SK-N-SH treated with all-trans-retinoic acid at 6 μM for 48 hours (cell line): ENCODE measurements around the gene DAB1.

Experiments used
- ATAC-seq: fragments of 200-7000 bp; cut with Tn5 transposase; 3 replicates; pipeline ENCODE4 v1.9.1; 2020; ENCODE audit warnings: mild to moderate bottlenecking, moderate library complexity
- ARNTL ChIP-seq: fragments of 450-650 bp; formaldehyde crosslinking; IDR thresholded peaks from 2 replicates; pipeline ENCODE4 v1.5.0; 2020; ENCODE audit warnings: low read depth, mild to moderate bottlenecking, moderate library complexity, borderline replicate concordance
- CREB5 ChIP-seq: fragments of 250-450 bp; sonication (Bioruptor Pico); IDR thresholded peaks from 2 replicates; pipeline ENCODE4 v1.5.1; 2020; ENCODE audit warnings: low read depth, mild to moderate bottlenecking, moderate library complexity
- CSRNP3 ChIP-seq: fragments of 250-450 bp; sonication (Bioruptor Pico); IDR thresholded peaks from 2 replicates; pipeline ENCODE4 v1.5.1; 2021; ENCODE audit warnings: mild to moderate bottlenecking, moderate library complexity
- ESRRG ChIP-seq: fragments of 250-450 bp; sonication (Bioruptor Pico); IDR thresholded peaks from 2 replicates; pipeline ENCODE4 v1.6.1; 2021; ENCODE audit warnings: mild to moderate bottlenecking
- GLIS3 ChIP-seq: fragments of 250-450 bp; sonication (Bioruptor Pico); IDR thresholded peaks from 2 replicates; pipeline ENCODE4 v1.5.0; 2020; ENCODE audit warnings: mild to moderate bottlenecking, moderate library complexity
- ISL1 ChIP-seq: fragments of 250-450 bp; sonication (Bioruptor Pico); IDR thresholded peaks from 2 replicates; pipeline ENCODE4 v2.1.2; 2022; ENCODE audit warnings: mild to moderate bottlenecking, moderate library complexity
- OSR1 ChIP-seq: fragments of 250-450 bp; sonication (Bioruptor Pico); IDR thresholded peaks from 2 replicates; pipeline ENCODE4 v1.8.0; 2022; ENCODE audit warnings: moderate library complexity, mild to moderate bottlenecking, inconsistent platforms
- PATZ1 ChIP-seq: fragments of 250-450 bp; sonication (Bioruptor Pico); IDR thresholded peaks from 2 replicates; pipeline ENCODE4 v1.8.0; 2020; ENCODE audit warnings: mild to moderate bottlenecking, moderate library complexity, borderline replicate concordance
- POU6F1 ChIP-seq: fragments of 250-450 bp; sonication (Bioruptor Pico); IDR thresholded peaks from 2 replicates; pipeline ENCODE4 v1.8.0; 2021; ENCODE audit warnings: low read depth, mild to moderate bottlenecking, moderate library complexity, borderline replicate concordance
- PPARA ChIP-seq: fragments of 250-450 bp; sonication (Bioruptor Pico); IDR thresholded peaks from 2 replicates; pipeline ENCODE4 v1.5.0; 2020; ENCODE audit warnings: mild to moderate bottlenecking, borderline replicate concordance
- RARB ChIP-seq: fragments of 250-450 bp; sonication (Bioruptor Pico); IDR thresholded peaks from 2 replicates; pipeline ENCODE4 v1.8.0; 2021; ENCODE audit warnings: mild to moderate bottlenecking, moderate library complexity
- SNAI2 ChIP-seq: fragments of 250-450 bp; sonication (Bioruptor Pico); IDR thresholded peaks from 2 replicates; pipeline ENCODE4 v1.5.0; 2020; ENCODE audit warnings: mild to moderate bottlenecking, moderate library complexity
- TCF4 ChIP-seq: fragments of 250-450 bp; sonication (Bioruptor Pico); IDR thresholded peaks from 2 replicates; pipeline ENCODE4 v1.8.0; 2021; ENCODE audit warnings: mild to moderate bottlenecking, moderate library complexity, borderline replicate concordance
- TOX ChIP-seq: fragments of 250-450 bp; sonication (Bioruptor Pico); IDR thresholded peaks from 2 replicates; pipeline ENCODE4 v1.8.0; 2021; ENCODE audit warnings: mild to moderate bottlenecking, moderate library complexity, borderline replicate concordance
- TSHZ2 ChIP-seq: fragments of 250-450 bp; sonication (Bioruptor Pico); IDR thresholded peaks from 2 replicates; pipeline ENCODE4 v1.5.0; 2020; ENCODE audit warnings: mild to moderate bottlenecking, moderate library complexity
- ZC3H10 ChIP-seq: fragments of 250-450 bp; sonication (Bioruptor Pico); IDR thresholded peaks from 2 replicates; pipeline ENCODE4 v1.5.1; 2021; ENCODE audit warnings: mild to moderate bottlenecking, moderate library complexity
- ZFP3 ChIP-seq: fragments of 250-450 bp; sonication (Bioruptor Pico); IDR thresholded peaks from 2 replicates; pipeline ENCODE4 v1.5.0; 2020; ENCODE audit warnings: mild to moderate bottlenecking, moderate library complexity
- ZFP30 ChIP-seq: fragments of 450-650 bp; formaldehyde crosslinking; IDR thresholded peaks from 2 replicates; pipeline ENCODE4 v1.5.0; 2022; ENCODE audit warnings: mild to moderate bottlenecking, moderate library complexity
- ZNF565 ChIP-seq: fragments of 450-650 bp; formaldehyde crosslinking; conservative IDR thresholded peaks from 2 replicates; pipeline ENCODE4 v1.5.0; 2020; ENCODE audit warnings: low read depth, mild to moderate bottlenecking, moderate library complexity
- ZNF70 ChIP-seq: fragments of 450-650 bp; formaldehyde crosslinking; IDR thresholded peaks from 2 replicates; pipeline ENCODE4 v1.5.0; 2020; ENCODE audit warnings: mild to moderate bottlenecking, moderate library complexity
- ZNF8 ChIP-seq: fragments of 450-650 bp; formaldehyde crosslinking; IDR thresholded peaks from 2 replicates; pipeline ENCODE4 v1.5.0; 2020; ENCODE audit warnings: mild to moderate bottlenecking, moderate library complexity

DAB1 gene

GRCh38 chr1:56986397-56986796, 437.5 kb downstream of the DAB1 start:
- TF ChIP-seq ESRRG (no peak), TCF4 (no peak), ZFP30 (CRISPR knock-in tag) (no peak), CSRNP3 (CRISPR knock-in tag) (no peak), RARB (CRISPR knock-in tag) (no peak), TOX (CRISPR knock-in tag) (no peak), ZC3H10 (CRISPR knock-in tag) (no peak), PATZ1 (CRISPR knock-in tag) (no peak), GLIS3 (no peak), TSHZ2 (CRISPR knock-in tag) (no peak), ZFP3 (CRISPR knock-in tag) (no peak), PPARA (CRISPR knock-in tag) (no peak), ARNTL (CRISPR knock-in tag) (no peak), ISL1 (CRISPR knock-in tag) (no peak), SNAI2 (no peak), ZNF8 (CRISPR knock-in tag) (no peak), ZNF70 (CRISPR knock-in tag) (no peak), OSR1 (CRISPR knock-in tag) (no peak)
- no peak for ATAC-seq

GRCh38 chr1:56985857-56986256, 438.0 kb downstream of the DAB1 start:
- TF ChIP-seq ZFP30 (CRISPR knock-in tag) (no peak), CREB5 (no peak), RARB (CRISPR knock-in tag) (no peak), ZNF565 (CRISPR knock-in tag) (no peak), TOX (CRISPR knock-in tag) (no peak), PPARA (CRISPR knock-in tag) (no peak), POU6F1 (CRISPR knock-in tag) (no peak), ZNF8 (CRISPR knock-in tag) (no peak), PATZ1 (CRISPR knock-in tag) (no peak), ISL1 (CRISPR knock-in tag) (no peak), GLIS3 (no peak), ZC3H10 (CRISPR knock-in tag) (no peak), ESRRG (no peak), TSHZ2 (CRISPR knock-in tag) (no peak), ZNF70 (CRISPR knock-in tag) (no peak), CSRNP3 (CRISPR knock-in tag) (no peak), ARNTL (CRISPR knock-in tag) (no peak), TCF4 (no peak), SNAI2 (no peak)
- ATAC-seq = no peak
